ENCODE measurements around the gene ST7.

Gene ST7

GRCh38 chr7:117143066-117143465 lies 189.8 kb downstream of the ST7 start:
- in situ Hi-C loops (cut with MboI; ENCODE audit: low sequenced_read_pairs) = no loop called here

DNA sequence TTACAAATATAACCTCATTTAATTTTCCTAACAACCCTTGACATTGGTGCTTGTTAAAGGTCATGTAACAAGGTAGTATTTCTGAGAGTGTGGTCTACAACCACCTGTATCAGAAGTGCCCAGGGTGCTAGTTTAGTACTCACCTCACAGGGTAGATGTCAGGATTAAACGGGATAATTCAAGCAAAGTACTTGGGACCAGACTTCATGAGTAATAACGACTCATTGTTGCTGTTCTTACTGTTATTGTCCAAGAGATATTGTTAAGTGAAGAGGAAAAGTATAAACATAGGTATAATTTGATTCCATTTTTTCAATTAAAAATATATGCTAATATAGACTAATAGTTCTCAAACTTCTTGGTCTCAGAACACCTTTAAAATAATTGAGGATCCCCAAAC lies 190.3 kb downstream of the ST7 start:
- in situ Hi-C loops (cut with MboI; ENCODE audit: low sequenced_read_pairs) = no loop called here

DNA sequence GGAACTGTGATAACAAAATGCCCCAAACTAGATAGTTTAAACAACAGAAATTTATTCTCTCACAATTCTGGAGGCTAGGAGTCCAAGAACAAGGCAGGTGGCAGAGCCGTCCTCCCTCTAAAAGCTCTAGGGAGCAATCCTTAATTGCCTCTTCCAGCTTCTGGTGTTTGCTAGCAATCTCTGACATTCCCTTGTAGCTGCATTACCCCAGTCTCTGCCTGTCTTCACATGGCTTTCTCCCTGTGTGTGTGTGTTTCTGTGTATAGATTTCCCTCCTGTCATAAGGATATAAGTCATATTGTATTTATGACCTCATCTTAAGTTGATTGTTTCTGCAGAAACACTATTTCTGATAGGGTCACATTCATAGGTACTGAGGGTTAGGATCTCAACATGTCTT lies 192.0 kb downstream of the ST7 start:
- in situ Hi-C loops (cut with MboI; ENCODE audit: low sequenced_read_pairs) = no loop called here

- in situ Hi-C loops (cut with MboI; ENCODE audit: low sequenced_read_pairs) = no loop called here
Measured at GRCh38 chr7:117146059-117146458, 192.8 kb downstream of the ST7 start.

- in situ Hi-C loops (cut with MboI; ENCODE audit: low sequenced_read_pairs) = no loop called here
Measured at GRCh38 chr7:117146511-117146910, 193.2 kb downstream of the ST7 start.

DNA sequence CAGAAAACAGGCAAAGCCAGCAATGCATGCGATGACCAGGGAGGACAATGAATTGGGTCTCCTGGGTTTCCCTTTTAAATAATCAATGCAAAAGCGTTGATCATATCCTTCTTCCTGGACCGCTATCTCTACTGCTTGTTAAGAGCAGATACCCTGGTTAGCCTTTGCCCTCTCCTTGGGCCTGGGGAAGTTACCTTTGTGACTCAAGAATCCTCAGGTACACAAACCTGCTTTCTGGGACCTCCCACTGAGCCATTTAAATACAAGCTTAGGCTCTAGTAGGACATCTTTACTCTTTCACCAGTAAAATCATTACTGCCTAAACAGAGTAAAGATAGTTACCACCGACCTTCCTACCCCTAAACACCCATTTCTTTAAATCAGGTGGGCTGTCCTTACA lies 195.7 kb downstream of the ST7 start:
- in situ Hi-C loops (cut with MboI; ENCODE audit: low sequenced_read_pairs) = no loop called here

DNA sequence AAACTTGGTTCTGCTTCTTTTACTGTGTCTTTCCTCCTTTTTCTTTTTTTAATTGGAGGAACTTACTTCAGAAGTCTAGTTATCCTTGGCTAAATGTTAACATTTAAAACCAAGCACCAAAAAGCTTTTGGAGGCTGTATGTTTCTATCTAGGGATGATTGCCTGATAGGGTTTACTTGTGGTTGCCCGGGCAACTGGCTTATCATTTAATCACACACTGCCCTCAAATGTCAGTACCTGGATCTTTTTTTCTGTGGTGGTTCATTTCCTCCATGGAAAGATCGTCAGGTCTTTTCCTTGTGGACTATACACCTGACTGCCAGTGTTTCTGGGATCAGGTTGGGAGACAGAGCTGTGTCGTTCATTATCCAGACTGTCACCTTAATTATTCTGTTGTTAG lies 196.4 kb downstream of the ST7 start:
- in situ Hi-C loops (cut with MboI; ENCODE audit: low sequenced_read_pairs) = no loop called here

DNA sequence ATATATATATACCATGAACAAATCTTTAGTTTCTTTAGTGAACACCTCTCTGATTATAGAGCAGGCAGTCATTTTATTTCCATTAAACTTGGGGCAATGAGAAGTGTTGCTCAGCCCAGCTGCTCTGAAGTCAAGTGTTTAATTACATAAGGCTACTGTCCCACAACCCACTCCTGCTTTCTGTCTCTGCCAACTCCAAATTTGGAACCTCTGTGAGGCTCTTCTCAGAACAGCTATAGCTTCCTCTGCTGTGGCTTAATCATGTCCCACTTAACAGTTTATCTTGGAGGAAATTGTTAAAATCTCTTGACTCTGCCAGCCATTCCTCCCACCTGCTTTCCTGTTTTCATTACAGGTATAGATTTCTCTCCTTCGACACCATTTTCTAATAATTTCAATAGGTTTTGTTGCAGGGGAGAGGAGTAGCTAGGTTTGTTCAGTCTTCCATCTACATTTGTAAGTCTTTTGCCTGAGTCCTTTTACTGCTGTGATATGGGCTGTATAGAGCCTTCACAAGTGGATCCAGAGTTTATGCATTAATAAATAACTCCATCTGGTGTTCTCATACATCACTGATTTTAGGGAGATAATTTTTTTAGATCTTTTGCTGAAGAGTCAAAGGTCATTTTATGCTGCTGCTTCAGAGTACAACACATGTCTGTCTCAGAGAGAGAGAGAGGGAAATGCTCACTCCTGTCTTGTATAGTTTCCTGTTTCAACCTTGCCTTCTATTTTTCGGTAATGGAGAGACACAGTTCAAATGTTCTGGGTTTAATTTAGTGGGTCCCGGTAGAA lies 199.1 kb downstream of the ST7 start:
- in situ Hi-C loops (cut with MboI; ENCODE audit: low sequenced_read_pairs) = no loop called here

- in situ Hi-C loops (cut with MboI; ENCODE audit: low sequenced_read_pairs) = no loop called here
Measured at GRCh38 chr7:117153016-117153545, 199.8 kb downstream of the ST7 start.

- in situ Hi-C loops (cut with MboI; ENCODE audit: low sequenced_read_pairs) = no loop called here
Measured at GRCh38 chr7:117154721-117155120, 201.4 kb downstream of the ST7 start.

GRCh38 chr7:117155694-117156093 lies 202.4 kb downstream of the ST7 start:
- in situ Hi-C loops (cut with MboI; ENCODE audit: low sequenced_read_pairs) = no loop called here

DNA sequence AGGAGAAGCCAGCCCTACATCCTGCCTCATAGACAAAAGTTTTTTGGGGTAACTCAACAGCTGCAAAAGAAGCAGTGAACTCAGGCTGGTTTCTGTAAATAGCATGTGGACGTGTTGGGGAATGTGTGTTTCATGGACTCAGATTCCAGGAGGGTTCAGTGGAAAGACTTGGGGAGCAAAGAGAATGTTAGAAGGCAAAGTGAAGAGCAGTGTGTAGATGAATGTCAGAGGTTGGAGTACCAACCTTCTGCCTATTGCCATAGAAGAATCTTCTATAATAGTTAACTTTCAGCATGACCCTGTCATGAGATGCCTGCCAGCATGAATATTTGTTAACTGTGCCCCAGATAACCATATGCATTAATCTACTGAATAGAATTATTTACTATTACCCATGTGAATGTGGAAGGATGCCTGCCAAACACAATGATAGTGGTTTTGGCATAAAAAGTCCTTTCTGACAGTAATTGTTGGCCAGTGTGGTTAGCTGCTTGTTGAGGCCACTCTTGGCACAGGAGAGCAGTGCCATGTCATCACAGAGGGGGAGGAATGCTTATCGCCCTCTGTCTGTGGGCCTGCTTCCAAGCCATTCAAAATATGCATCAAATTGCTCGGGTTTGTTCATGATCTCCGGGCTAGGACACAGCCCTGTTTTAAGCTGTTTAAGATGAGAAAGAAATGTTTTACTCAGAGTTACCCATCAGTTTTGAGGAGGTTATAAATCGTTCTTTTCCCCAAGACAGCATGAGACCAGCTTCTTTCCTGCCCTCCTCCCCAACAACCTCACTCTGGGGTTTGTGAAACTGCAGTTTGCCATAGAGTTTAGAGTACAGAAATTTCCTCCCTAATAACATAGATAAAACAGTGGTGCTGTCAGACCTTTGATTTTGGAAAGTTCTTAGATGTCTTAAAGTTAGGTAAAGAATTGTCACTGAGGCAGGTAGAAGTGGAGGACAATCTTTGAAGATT lies 204.2 kb downstream of the ST7 start:
- in situ Hi-C loops (cut with MboI; ENCODE audit: low sequenced_read_pairs) = no loop called here

GRCh38 chr7:117158941-117159697 lies 205.8 kb downstream of the ST7 start:
- in situ Hi-C loops (cut with MboI; ENCODE audit: low sequenced_read_pairs) = no loop called here

DNA sequence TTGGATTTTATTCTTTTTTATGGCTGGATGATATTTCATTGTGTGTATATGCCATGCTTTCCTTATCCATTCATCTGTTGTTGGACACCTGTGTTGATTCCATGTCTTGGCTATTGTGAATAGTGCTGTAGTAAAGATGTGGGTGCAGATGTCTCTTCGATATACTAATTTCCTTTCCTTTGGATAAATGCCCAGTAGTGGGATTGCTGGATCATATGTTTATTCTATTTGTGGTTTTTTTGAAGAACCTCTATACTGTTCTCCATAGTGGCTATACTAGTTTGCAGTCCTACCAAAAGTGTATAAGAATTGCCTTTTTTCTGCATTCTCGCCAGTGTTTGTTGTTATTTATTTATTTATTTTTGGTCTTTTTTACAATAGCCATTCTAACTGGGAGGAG lies 209.8 kb downstream of the ST7 start:
- in situ Hi-C loops (cut with MboI; ENCODE audit: low sequenced_read_pairs) = no loop called here

DNA sequence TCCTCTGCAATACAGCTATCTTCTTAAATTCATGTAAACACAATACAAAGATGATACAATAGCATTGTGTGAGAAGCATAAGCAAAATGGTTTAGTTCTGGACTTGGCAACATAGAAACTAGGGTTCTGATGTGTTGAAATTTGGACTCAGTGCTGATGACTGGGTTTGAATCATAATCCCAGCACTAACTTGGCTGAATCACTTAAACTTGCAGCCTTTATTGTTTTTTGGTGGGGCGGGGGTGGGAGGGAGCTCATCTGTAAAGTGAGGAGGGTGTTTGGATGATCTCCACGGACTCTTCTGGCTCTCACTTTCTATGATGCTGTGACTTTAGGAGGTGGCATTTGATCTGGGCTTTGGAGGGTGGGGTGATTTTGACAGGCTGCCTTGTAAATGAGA lies 211.3 kb downstream of the ST7 start:
- in situ Hi-C loops (cut with MboI; ENCODE audit: low sequenced_read_pairs) = no loop called here

GRCh38 chr7:117165656-117166055 lies 212.4 kb downstream of the ST7 start:
- in situ Hi-C loops (cut with MboI; ENCODE audit: low sequenced_read_pairs) = no loop called here

- in situ Hi-C loops (cut with MboI; ENCODE audit: low sequenced_read_pairs) = no loop called here
Measured at GRCh38 chr7:117169907-117170306, 216.6 kb downstream of the ST7 start.

DNA sequence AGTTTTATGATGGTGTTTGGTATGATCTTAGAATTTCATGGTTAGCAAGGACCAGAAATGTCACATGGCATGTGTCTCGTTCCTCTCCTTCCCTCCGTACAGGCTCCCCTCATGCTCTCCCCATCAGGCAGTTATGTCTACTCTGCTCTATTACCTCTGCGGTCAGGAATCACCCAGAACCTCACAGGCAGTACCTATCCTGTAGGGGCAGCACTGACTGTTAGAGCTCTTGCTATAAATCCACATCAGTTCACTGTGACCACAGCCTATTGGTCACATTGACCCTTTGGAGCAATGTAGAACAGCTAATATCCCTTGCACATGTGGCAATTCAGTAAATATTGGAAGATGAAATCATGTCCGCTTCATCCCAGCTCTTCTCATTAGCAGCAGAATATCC lies 217.8 kb downstream of the ST7 start:
- in situ Hi-C loops (cut with MboI; ENCODE audit: low sequenced_read_pairs) = no loop called here

- in situ Hi-C loops (cut with MboI; ENCODE audit: low sequenced_read_pairs) = no loop called here
Measured at GRCh38 chr7:117172283-117172682, 219.0 kb downstream of the ST7 start.

DNA sequence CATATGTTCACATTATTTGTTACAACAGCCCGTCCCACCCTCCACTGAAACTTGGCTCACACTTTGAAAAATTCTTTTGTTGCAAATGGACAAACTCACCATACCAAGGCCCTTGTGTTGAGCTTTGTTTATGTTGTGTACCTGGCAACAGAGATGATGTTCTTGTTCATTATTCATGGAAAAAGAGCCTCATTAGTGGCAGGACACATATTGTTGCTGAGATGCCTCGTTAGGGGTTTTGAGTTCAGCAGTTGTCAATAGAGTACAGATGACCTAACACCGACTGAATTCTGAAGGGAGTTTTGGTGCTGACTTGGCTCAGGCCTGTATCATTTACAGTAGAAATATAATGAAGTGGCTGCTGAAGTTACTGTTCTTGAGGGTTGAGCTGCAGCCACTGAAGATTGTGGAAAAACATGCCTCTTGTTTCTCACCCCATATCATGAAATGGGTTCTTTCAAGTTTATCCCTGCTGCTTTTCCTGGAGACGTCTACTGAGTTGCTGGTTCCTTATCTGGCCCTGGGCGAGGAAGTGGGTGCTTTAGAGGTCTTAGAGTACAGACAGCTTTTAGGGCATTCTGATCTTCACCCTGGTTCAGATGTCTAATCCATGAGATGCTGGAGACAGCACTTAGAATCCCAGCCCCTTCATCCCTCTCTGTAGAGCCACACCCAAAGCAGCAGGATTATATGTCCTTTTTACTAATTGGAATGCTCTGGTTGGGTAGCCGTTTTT lies 219.9 kb downstream of the ST7 start:
- in situ Hi-C loops (cut with MboI; ENCODE audit: low sequenced_read_pairs) = no loop called here
